ENCODE results near the gene FASN.

DNA sequence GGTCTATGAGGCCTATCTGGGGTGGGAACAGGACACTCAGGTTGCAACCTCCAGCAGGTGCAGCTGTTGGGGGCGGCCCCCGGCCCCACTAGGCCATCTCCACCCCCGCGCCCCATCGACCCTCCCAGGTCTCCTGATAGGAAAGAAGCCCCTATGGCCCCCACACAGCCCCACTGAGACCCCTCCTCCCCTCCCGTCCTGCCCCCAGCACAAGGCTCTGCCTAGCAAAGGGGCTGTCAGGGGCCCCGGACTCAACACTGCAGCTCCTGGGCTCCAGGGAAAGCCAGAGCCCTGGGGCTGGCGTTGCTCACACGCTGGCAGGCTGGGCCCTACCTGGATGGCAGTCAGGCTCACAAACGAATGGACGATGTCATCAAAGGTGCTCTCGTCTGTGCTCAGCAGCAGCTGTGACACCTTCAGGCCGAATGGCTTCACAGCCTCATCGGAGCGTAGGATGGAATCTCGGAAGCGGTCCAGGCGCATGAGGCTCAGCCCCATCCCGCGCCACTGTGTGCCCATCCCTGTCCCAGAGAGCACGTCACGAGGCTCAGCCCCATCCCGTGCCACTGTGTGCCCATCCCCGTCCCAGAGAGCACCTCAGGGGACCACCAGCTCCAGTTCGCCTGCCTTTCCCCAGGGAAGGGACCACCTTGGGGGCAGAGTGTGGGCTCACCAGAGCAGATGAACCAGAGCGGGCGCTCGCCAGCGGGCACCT is 7.3 kb downstream of the FASN start:
- TF ChIP-seq, protein P1, sequence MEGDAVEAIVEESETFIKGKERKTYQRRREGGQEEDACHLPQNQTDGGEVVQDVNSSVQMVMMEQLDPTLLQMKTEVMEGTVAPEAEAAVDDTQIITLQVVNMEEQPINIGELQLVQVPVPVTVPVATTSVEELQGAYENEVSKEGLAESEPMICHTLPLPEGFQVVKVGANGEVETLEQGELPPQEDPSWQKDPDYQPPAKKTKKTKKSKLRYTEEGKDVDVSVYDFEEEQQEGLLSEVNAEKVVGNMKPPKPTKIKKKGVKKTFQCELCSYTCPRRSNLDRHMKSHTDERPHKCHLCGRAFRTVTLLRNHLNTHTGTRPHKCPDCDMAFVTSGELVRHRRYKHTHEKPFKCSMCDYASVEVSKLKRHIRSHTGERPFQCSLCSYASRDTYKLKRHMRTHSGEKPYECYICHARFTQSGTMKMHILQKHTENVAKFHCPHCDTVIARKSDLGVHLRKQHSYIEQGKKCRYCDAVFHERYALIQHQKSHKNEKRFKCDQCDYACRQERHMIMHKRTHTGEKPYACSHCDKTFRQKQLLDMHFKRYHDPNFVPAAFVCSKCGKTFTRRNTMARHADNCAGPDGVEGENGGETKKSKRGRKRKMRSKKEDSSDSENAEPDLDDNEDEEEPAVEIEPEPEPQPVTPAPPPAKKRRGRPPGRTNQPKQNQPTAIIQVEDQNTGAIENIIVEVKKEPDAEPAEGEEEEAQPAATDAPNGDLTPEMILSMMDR (conservative IDR thresholded peaks at IDR 0.05) = no peak
- TF ChIP-seq ZFX (IDR thresholded peaks at IDR 0.05) = no peak
